Left ventricle myocardium superior (tissue), 1 donor: ENCODE measurements around the gene TWSG1. TPM values are rescaled to one million over a fixed set of nuclear protein-coding genes. Genes with fewer than 3 reads are reported as not detected.
"Not testable (repeated sequence)": the region's sequence is repeated elsewhere in the genome, so short reads cannot be mapped to it uniquely, and the experiment has no call there.

Experiments
- ATAC-seq: fragments of 200-7000 bp; cut with Tn5 transposase; one replicate; pipeline ENCODE4 v1.9.1; 2020; ENCODE audit warnings: mild to moderate bottlenecking, moderate library complexity
- DNase-seq: peaks from one replicate; pipeline ENCODE4 v3.0.0-alpha.2; 2020
- intact Hi-C: fragments of 100-400 bp; cut with micrococcal nuclease; formaldehyde crosslinking; loops from one replicate; pipeline ENCODE4 v1.11.0; 2022
- total RNA-seq: library from RNA; stranded (reverse); fragmentation: NEBNext Ultra II Directional; extraction: Animal tissue kit (Norgen Biotek cat#: 25700); gene quantifications from one replicate; pipeline ENCODE4 v1.2.1, GENCODE V29; 2021
- donor health status: DM: no; HTN: yes; CAD: no; lungs with severe emphysema.

The TWSG1 gene
- total RNA-seq, 1 donor from 2014 or later: 10.0 TPM

GRCh38 chr18:9333441-9334328, 888 bp upstream of the TWSG1 start:
- ATAC-seq: peak; percentile 59
- intact Hi-C loops: no loop called here
- DNase-seq: peak; percentile 23

- intact Hi-C loops: no loop called here
- ATAC-seq: peak; percentile 64
- DNase-seq: no peak
These were observed 562 bp downstream of the TWSG1 start for GRCh38 chr18:9334973-9335696.

DNA sequence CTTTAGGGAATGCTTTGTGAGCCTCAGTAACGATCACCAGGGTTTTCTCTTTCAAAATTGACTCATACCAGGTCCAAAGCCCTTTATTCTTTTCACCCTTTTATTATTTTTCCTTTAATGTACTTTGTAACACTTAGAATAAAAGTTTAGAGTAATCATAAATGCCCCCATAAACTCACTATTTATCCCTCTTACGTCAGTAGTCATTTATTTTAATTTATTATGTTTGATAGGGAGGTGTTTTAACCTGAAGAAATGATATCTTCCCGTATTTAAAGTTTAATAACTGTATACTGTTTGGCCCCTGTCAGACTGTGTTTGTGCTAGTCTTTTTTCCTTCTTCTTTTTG, 1.1 kb downstream of the TWSG1 start:
- ATAC-seq: no peak
- DNase-seq: no peak
- intact Hi-C loops: no loop called here

- DNase-seq: no peak
- ATAC-seq: no peak
- intact Hi-C loops: no loop called here
These were observed 2.3 kb downstream of the TWSG1 start for GRCh38 chr18:9336827-9337226.

GRCh38 chr18:9337873-9338272, 3.3 kb downstream of the TWSG1 start:
- DNase-seq (no peak), ATAC-seq (no peak)
- intact Hi-C loops: no loop called here

- ATAC-seq (no peak), DNase-seq (no peak)
- intact Hi-C loops: no loop called here
These were observed 5.9 kb downstream of the TWSG1 start for GRCh38 chr18:9340472-9340871.

- DNase-seq: no peak
- intact Hi-C loops: no loop called here
- no peak for ATAC-seq
These were observed 9.0 kb downstream of the TWSG1 start for GRCh38 chr18:9343577-9343976.

DNA sequence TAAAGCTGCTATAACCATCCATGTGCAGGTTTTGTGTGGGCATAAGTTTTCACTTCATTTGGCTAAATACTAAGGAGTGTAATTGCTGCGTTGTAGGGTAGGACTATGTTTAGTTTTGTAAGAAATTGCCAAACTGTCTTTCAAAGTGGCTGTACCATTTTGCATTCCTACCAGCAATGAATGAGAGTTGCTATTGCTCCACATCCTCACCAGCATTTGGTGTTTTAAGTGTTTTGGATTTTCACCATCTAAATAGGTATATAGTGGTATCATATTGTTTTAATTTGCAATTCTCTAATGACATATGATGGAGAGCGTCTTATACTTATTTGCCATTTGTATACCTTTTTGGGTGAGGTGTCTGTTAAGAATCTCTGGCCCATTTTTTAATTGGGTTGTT, 12.2 kb downstream of the TWSG1 start:
- ATAC-seq: no peak
- intact Hi-C loops: no loop called here
- DNase-seq: no peak

DNA sequence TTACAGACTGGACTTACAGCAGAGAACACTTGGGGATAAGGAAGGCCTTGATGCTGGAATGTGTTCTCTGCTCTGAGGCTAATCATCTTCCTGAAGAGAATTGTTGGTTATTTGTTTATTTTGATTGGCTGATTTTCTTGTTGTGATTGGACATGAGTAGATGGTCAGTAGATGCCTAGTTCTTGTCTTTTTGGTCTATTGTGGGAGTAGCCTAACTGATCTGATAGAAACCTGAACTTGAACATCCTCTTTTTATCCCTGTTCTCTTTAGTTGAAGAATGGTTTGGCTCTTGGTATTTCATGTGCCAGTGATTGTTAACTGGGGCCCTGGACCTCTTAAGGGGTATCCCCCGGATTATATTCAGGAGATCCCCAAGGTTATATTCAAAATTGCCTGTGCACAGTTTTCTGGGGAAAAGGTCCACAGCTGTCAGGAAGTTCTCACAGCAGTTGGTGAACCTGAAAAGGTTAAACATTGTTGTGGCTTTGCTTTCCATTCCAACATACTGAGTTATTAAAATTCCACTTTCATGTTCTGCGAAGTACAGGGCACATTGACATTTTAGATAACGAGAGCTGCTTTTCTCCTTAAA, 13.6 kb downstream of the TWSG1 start:
- ATAC-seq (no peak), DNase-seq (no peak)
- intact Hi-C loops: no loop called here

GRCh38 chr18:9348766-9349165, 14.2 kb downstream of the TWSG1 start:
- DNase-seq (no peak), ATAC-seq (no peak)

GRCh38 chr18:9353596-9353995, 19.0 kb downstream of the TWSG1 start:
- no peak for ATAC-seq
- no peak for DNase-seq
- intact Hi-C loops: no loop called here

More at GRCh38 chr18:9348766-9349165, 14.2 kb downstream of the TWSG1 start:
- intact Hi-C loops: no loop called here

- peak; percentile 76 for ATAC-seq
- no peak for DNase-seq
These were observed 19.7 kb downstream of the TWSG1 start for GRCh38 chr18:9354256-9354655.

DNA sequence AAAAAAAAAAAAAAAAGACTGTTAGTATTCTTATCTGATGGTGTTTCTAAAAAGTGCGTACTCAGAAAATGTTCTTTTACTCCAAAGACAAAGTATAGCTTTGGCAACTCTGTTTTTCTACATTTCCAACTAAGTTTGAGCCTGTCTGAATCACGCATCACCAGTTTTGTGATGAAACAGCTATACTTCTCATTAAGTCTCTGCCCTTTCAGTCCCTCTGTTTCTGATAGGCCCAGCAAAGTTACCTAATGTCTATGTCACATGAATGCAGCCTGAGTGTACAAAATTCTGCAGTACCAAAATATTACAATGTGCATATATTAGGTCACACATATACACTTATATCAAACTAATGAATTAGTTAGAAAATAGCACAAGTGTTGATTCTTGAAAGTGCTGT, 22.4 kb downstream of the TWSG1 start:
- no peak for ATAC-seq
- DNase-seq: no peak
- intact Hi-C loops: no loop called here

More at GRCh38 chr18:9354256-9354655, 19.7 kb downstream of the TWSG1 start:
- intact Hi-C loops: no loop called here

- DNase-seq: no peak
- intact Hi-C loops: loop anchor here (5.0 kb wide), 1 partner anchor 153 kb away; no protein-coding TSS in a partner anchor
- no peak for ATAC-seq
These were observed 25.2 kb downstream of the TWSG1 start for GRCh38 chr18:9359796-9360195.

DNA sequence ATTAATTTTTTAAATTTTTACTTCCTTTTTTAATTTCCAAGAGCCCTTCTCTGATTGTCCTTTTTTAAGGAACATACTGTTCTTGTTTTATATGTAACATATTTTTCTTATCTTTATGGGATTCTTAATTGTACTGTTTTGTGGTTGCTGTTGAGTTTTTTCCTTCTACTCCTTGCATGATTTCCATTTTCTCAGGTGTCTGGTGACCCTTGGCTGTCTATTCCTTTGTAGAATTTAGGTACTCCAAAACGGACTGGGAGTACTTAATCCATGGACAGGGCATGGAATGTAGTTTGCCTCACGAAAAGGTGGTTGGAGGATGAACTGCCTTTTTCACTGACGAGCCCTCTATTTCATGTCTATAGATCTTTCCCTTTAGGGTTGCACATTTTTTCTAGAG, 26.6 kb downstream of the TWSG1 start:
- DNase-seq (no peak), ATAC-seq (no peak)
- intact Hi-C loops: loop anchor here (5.0 kb wide), 1 partner anchor 151 kb away; no protein-coding TSS in a partner anchor

DNA sequence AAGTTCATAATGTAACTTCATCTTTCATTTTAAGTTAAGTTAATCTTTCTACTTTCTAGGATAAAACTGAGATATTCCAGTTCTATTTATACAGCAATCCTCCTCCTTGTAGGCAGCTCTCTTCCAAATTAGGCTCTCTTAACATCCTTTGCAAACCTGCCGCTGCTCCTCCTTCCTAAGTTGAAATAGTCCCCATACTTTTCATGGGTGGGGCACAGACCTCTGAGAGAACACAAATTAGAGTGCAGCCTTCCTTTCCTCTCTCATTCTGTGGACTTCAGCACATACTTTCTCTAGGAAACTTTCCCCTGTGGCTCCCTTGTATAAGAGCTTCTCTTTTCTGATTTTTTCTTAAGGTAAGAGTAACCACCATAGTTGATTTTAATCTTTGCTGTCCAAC, 28.3 kb downstream of the TWSG1 start:
- ATAC-seq (no peak), DNase-seq (no peak)
- intact Hi-C loops: loop anchor here (5.0 kb wide), 1 partner anchor 149 kb away; no protein-coding TSS in a partner anchor

GRCh38 chr18:9364242-9364641, 29.7 kb downstream of the TWSG1 start:
- no peak for ATAC-seq
- intact Hi-C loops: loop anchor here (5.0 kb wide), 1 partner anchor 148 kb away; no protein-coding TSS in a partner anchor
- no peak for DNase-seq

DNA sequence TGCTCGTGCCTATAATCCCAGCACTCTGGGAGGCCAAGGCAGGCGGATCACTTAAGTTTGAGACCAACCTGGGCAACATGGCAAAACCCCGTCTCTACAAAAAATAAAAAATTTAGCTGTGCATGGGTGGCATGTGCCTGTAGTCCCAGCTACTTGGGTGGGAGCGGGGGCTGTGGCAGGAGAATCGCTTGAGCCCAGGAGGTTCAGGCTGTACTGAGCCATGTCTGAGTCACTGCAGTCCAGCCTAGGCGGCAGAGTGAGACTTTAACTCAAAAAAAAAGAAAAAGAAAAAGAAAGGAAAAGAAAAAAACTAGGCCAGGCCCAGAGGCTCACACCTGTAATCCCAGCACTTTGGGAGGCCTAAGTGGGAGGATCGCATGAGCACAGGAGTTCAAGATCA, 30.8 kb downstream of the TWSG1 start:
- intact Hi-C loops: no loop called here
- DNase-seq: no peak
- ATAC-seq: no peak

DNA sequence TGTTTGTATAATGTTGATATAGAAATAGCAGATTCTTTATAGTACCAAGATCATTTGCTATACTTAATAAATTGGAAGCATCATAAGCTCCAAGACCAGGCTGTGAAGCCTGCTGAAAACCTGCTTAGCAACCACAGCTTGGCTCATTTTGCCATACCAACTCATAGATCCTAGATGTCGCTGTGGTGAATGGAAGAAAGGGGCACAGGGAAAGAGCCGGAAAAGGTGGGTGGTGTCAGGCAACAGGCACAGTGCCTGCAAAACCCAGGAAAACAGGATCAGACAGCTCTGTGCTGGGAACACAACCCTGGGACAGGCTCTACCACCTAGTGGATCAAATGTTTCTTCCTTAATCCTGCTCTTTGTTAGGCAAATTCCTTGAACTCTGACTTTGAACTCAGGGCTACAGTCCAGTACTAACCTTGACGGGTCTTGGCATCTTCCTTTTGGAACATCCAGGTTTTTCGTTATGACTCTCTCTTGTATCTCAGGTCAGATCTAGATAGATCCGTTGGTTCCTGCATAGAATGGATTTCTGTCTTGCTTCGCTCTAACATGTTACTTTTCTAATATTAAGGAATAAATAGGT, 31.6 kb downstream of the TWSG1 start:
- intact Hi-C loops: no loop called here
- DNase-seq (no peak), ATAC-seq (peak; percentile 68)

DNA sequence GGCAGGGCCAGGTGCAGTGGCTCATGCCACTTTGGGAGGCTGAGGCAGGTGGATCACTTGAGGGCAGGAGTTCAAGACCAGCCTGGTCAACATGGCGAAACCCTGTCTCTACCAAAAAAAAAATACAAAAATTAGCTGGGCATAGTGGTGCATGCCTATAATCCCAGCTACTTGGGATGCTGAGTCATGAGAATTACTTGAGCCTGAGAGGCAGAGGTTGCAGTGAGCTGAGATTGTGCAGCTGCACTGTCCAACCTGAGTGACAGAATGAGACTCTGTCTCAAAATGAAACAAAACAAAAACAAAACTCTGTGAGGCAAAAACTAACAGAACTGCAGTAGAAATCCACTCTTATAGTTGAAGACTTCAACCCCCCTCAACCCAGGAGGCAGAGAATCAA, 38.7 kb downstream of the TWSG1 start:
- ATAC-seq, intact Hi-C loops, DNase-seq: not testable (repeated sequence)
